ENCODE measurements around the gene FRK. TPM values are rescaled to one million over a fixed set of nuclear protein-coding genes. Genes with fewer than 3 reads are reported as not detected.

FRK gene
- total RNA-seq, 1 donor from 2014 or later, result 0.31 TPM

DNA sequence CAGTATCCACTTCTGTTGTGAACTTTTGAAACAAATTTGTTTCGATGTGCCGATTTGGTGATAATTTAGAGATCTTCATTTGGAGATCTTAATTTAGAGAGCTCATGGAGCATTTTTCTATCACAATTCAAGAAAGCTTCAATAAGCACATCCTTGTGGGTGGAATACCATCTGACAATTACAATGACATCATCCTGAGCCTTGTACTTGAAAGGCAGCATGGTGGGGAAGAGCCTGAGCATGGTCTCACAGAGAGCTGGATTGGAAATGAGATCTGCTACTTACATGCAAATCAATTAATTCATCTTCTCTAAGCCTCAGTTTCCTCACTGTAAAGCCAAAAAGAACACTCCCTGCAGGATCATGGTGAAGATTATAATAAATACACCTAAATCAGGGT, 75.9 kb downstream of the FRK start:
- ATAC-seq (ENCODE audit: low read depth) (no peak), DNase-seq (no peak)
- Mint-ChIP-seq H3K9me3 (no peaks in the 10 kb centered on the region), H3K4me1 (no peaks in the 10 kb centered on the region), H3K27me3 (no peaks in the 10 kb centered on the region), H3K36me3 (ENCODE audit: low read depth) (no peaks in the 10 kb centered on the region), H3K27ac (no peak overlapping the region), H3K4me3 (no peak overlapping the region)
- ChIA-PET CTCF (no interaction called here), POLR2A (no interaction called here)
- TF ChIP-seq, protein P1, sequence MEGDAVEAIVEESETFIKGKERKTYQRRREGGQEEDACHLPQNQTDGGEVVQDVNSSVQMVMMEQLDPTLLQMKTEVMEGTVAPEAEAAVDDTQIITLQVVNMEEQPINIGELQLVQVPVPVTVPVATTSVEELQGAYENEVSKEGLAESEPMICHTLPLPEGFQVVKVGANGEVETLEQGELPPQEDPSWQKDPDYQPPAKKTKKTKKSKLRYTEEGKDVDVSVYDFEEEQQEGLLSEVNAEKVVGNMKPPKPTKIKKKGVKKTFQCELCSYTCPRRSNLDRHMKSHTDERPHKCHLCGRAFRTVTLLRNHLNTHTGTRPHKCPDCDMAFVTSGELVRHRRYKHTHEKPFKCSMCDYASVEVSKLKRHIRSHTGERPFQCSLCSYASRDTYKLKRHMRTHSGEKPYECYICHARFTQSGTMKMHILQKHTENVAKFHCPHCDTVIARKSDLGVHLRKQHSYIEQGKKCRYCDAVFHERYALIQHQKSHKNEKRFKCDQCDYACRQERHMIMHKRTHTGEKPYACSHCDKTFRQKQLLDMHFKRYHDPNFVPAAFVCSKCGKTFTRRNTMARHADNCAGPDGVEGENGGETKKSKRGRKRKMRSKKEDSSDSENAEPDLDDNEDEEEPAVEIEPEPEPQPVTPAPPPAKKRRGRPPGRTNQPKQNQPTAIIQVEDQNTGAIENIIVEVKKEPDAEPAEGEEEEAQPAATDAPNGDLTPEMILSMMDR (IDR thresholded peaks at IDR 0.05), result no peak
- intact Hi-C loops (cut with micrococcal nuclease), result no loop called here

DNA sequence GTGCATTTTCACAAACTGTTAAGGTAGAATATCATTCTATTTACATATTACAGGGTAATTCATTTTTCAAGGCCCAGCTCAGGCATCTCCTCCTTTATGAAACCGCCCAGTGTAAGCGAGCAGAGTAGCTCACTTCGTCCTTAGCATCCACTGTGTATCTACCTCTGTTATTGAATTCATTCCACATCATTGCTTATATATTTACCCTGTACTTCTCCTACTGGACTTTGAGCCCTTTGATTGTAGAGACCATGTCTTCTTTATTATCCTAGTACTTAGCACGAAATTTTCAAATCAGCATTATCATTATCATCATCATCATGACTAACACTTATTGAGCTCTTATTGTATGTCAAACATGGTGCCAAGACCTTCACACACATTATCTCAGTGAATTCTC, 76.7 kb downstream of the FRK start:
- Mint-ChIP-seq H3K9me3 (no peaks in the 10 kb centered on the region), H3K27me3 (no peaks in the 10 kb centered on the region), H3K4me1 (no peaks in the 10 kb centered on the region), H3K4me3 (no peak overlapping the region), H3K36me3 (ENCODE audit: low read depth) (no peaks in the 10 kb centered on the region), H3K27ac (no peak overlapping the region)
- DNase-seq, result no peak
- TF ChIP-seq, protein P1 (IDR thresholded peaks at IDR 0.05), result no peak
- ChIA-PET POLR2A (no interaction called here), CTCF (no interaction called here)
- no peak for ATAC-seq (ENCODE audit: low read depth)
- intact Hi-C loops (cut with micrococcal nuclease), result no loop called here

DNA sequence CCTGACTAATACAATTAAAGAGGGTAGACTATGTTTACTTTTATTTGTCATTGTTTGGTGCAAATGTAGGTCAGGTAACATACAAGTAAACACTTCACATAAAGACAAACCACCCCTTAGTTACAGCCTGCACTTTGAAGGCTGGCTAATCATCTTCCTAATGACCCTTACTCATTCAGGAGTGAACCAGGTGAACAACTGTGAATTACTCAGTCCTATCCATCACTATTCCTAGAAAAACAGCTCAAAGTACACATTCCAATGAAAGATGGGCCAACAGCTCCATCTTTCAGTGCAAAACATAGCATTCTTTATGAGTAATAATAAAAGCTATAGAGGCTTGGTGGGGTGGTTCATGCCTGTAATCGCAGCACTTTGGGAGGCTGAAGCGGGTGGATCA, 78.2 kb downstream of the FRK start:
- Mint-ChIP-seq H3K9me3 (no peaks in the 10 kb centered on the region), H3K27ac (no peak overlapping the region), H3K4me3 (no peak overlapping the region), H3K36me3 (ENCODE audit: low read depth) (no peaks in the 10 kb centered on the region), H3K4me1 (no peaks in the 10 kb centered on the region), H3K27me3 (no peaks in the 10 kb centered on the region)
- POLR2A ChIA-PET, result no interaction called here
- DNase-seq (no peak), ATAC-seq (ENCODE audit: low read depth) (no peak)
- TF ChIP-seq, protein P1 (IDR thresholded peaks at IDR 0.05), result no peak
- CTCF ChIA-PET, result no interaction called here
- intact Hi-C loops (cut with micrococcal nuclease), result no loop called here

DNA sequence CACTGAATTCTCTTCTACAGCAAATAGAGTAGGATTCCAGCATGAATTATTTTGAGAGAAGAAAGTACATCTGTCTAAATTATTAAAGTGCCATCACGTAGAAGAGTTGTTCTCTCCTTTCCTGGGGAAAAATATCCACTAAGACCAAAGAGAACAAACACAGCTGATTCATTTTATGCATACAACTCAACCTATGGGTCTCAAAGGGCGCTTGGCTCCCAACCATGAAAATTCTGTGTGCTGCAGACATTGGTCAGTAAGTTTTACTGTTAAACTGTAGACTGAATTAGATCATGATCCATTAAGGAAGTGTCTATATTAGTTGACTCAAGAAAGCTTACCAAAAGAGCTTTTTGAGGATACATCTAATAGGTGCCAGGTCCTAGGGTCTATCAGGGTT, 83.5 kb downstream of the FRK start:
- POLR2A ChIA-PET, result no interaction called here
- no peak for ATAC-seq (ENCODE audit: low read depth)
- H3K27ac Mint-ChIP-seq, result no peak overlapping the region
- no peaks in the 10 kb centered on the region for H3K9me3 Mint-ChIP-seq
- no peaks in the 10 kb centered on the region for H3K4me1 Mint-ChIP-seq
- CTCF ChIA-PET, result no interaction called here
- no peaks in the 10 kb centered on the region for H3K36me3 Mint-ChIP-seq (ENCODE audit: low read depth)
- no peak for DNase-seq
- peaks cover 4% of the 10 kb centered on the region for H3K27me3 Mint-ChIP-seq
- H3K4me3 Mint-ChIP-seq, result no peak overlapping the region
- TF ChIP-seq, protein P1 (IDR thresholded peaks at IDR 0.05), result no peak
- intact Hi-C loops (cut with micrococcal nuclease), result no loop called here

DNA sequence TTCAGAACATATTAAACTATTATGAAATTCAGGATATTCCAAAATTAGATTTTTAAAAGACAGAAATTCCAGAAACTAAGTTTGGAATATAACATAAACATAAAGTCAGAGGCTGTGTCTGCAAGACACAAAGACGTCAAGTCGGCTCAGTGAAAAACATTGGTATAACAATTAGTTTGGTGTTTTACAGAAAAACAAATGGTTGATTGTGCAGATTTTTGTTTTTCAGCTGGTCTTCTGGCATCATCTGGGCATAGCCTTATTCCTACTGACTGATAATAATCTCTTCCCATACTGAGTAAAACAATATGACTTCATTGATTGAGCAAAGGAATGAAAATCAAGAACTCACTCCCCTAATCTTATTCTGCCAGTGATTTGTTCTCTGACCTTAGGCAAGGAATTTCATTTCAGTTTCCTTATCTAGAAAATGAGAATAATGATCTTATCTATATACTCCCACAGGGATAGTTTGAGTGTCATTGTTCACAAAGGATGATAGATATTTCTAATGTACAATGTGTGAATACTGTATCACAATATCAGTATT, 84.3 kb downstream of the FRK start:
- no peak for DNase-seq
- peaks cover 4% of the 10 kb centered on the region for H3K27me3 Mint-ChIP-seq
- ChIA-PET CTCF (no interaction called here), POLR2A (no interaction called here)
- H3K9me3 Mint-ChIP-seq, result no peaks in the 10 kb centered on the region
- no peak overlapping the region for H3K4me3 Mint-ChIP-seq
- no peak for ATAC-seq (ENCODE audit: low read depth)
- TF ChIP-seq, protein P1 (IDR thresholded peaks at IDR 0.05), result no peak
- H3K4me1 Mint-ChIP-seq, result no peaks in the 10 kb centered on the region
- no peaks in the 10 kb centered on the region for H3K36me3 Mint-ChIP-seq (ENCODE audit: low read depth)
- H3K27ac Mint-ChIP-seq, result no peak overlapping the region
- intact Hi-C loops (cut with micrococcal nuclease), result no loop called here

Data from activated B cell treated with CpG ODN at 0.5 μM for 24 hours (primary cell).